Liver (tissue), 3 donors: ENCODE results near the gene TSHB.

Experiments used
- EGR1 ChIP-seq, 2 donors: IDR thresholded peaks; 2 replicates each; pipeline ENCODE4 v1.6.1; 2016 to 2018; ENCODE audit warnings: antibody characterized with exemption in 2 of 2, low read depth in 2 of 2
- FOXA2 ChIP-seq: IDR thresholded peaks from 2 replicates; pipeline ENCODE4 v1.6.1; 2016; ENCODE audit warnings: antibody characterized with exemption
- GABPA ChIP-seq, 2 donors: IDR thresholded peaks in 1 of 2; conservative IDR thresholded peaks in 1 of 2; 2 replicates each; pipeline ENCODE4 v1.6.1; 2016; ENCODE audit warnings: antibody characterized with exemption in 2 of 2, mild to moderate bottlenecking in 1 of 2, moderate library complexity in 1 of 2
- JUND ChIP-seq, 2 donors: IDR thresholded peaks; 2 replicates each; pipeline ENCODE4 v1.6.1; 2016; ENCODE audit warnings: antibody characterized with exemption in 2 of 2
- RAD21 ChIP-seq, 2 donors: IDR thresholded peaks; 2 replicates each; pipeline ENCODE4 v1.6.1; 2016; ENCODE audit warnings: antibody characterized with exemption in 2 of 2, mild to moderate bottlenecking in 2 of 2
- REST ChIP-seq: IDR thresholded peaks from 2 replicates; pipeline ENCODE4 v1.6.1; 2016; ENCODE audit warnings: antibody characterized with exemption, mild to moderate bottlenecking
- RXRA ChIP-seq, 2 donors: IDR thresholded peaks; 2 replicates each; pipeline ENCODE4 v1.6.1; 2017 to 2018; ENCODE audit warnings: antibody characterized with exemption in 2 of 2, mild to moderate bottlenecking in 1 of 2
- TAF1 ChIP-seq: conservative IDR thresholded peaks from 2 replicates; pipeline ENCODE4 v1.6.1; 2016; ENCODE audit warnings: antibody characterized with exemption, mild to moderate bottlenecking
- YY1 ChIP-seq: IDR thresholded peaks from 2 replicates; pipeline ENCODE4 v1.6.1; 2016; ENCODE audit warnings: antibody characterized with exemption, mild to moderate bottlenecking
- TF ChIP-seq, protein P1 (sequence below): fragments of 150-350 bp; IDR thresholded peaks from 2 replicates; pipeline ENCODE4 v1.5.1; 2017; ENCODE audit warnings: improper control_type of control experiment, low read depth, low read length; ENCODE audit not compliant: missing input control
- TF ChIP-seq, protein P2 (sequence below): IDR thresholded peaks from 2 replicates; pipeline ENCODE4 v1.6.1; 2016; ENCODE audit warnings: antibody characterized with exemption
- TF ChIP-seq, protein P3 (sequence below): IDR thresholded peaks from 2 replicates; pipeline ENCODE4 v1.6.1; 2016; ENCODE audit warnings: antibody characterized with exemption
- TF ChIP-seq, protein P4 (sequence below): IDR thresholded peaks from 2 replicates; pipeline ENCODE4 v1.6.1; 2016; ENCODE audit warnings: antibody characterized with exemption
- donor health status: healthy.
- donor health status: healthy.

GRCh38 chr1:115074839-115075534, 45.4 kb downstream of the TSHB start:
- TF ChIP-seq RXRA (IDR thresholded peaks at IDR 0.05) (no peak), TAF1 (no peak), EGR1 (IDR thresholded peaks at IDR 0.05; ENCODE audit: low read depth in 2 of 2) (no peak), RAD21 (IDR thresholded peaks at IDR 0.05) (no peak), GABPA (IDR thresholded peaks at IDR 0.05 in 1 of 2, conservative IDR thresholded peaks at IDR 0.05 in 1 of 2) (no peak), REST (no peak), YY1 (no peak), JUND (IDR thresholded peaks at IDR 0.05) (no peak), FOXA2 (no peak)
- TF ChIP-seq, protein P1, sequence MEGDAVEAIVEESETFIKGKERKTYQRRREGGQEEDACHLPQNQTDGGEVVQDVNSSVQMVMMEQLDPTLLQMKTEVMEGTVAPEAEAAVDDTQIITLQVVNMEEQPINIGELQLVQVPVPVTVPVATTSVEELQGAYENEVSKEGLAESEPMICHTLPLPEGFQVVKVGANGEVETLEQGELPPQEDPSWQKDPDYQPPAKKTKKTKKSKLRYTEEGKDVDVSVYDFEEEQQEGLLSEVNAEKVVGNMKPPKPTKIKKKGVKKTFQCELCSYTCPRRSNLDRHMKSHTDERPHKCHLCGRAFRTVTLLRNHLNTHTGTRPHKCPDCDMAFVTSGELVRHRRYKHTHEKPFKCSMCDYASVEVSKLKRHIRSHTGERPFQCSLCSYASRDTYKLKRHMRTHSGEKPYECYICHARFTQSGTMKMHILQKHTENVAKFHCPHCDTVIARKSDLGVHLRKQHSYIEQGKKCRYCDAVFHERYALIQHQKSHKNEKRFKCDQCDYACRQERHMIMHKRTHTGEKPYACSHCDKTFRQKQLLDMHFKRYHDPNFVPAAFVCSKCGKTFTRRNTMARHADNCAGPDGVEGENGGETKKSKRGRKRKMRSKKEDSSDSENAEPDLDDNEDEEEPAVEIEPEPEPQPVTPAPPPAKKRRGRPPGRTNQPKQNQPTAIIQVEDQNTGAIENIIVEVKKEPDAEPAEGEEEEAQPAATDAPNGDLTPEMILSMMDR, result no peak
- TF ChIP-seq, protein P2, sequence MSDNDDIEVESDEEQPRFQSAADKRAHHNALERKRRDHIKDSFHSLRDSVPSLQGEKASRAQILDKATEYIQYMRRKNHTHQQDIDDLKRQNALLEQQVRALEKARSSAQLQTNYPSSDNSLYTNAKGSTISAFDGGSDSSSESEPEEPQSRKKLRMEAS, result no peak
- TF ChIP-seq, protein P3, sequence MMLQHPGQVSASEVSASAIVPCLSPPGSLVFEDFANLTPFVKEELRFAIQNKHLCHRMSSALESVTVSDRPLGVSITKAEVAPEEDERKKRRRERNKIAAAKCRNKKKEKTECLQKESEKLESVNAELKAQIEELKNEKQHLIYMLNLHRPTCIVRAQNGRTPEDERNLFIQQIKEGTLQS, result no peak
- TF ChIP-seq, protein P4, sequence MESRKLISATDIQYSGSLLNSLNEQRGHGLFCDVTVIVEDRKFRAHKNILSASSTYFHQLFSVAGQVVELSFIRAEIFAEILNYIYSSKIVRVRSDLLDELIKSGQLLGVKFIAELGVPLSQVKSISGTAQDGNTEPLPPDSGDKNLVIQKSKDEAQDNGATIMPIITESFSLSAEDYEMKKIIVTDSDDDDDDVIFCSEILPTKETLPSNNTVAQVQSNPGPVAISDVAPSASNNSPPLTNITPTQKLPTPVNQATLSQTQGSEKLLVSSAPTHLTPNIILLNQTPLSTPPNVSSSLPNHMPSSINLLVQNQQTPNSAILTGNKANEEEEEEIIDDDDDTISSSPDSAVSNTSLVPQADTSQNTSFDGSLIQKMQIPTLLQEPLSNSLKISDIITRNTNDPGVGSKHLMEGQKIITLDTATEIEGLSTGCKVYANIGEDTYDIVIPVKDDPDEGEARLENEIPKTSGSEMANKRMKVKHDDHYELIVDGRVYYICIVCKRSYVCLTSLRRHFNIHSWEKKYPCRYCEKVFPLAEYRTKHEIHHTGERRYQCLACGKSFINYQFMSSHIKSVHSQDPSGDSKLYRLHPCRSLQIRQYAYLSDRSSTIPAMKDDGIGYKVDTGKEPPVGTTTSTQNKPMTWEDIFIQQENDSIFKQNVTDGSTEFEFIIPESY, result no peak
